ENCODE results near the gene IMP4.

- TF ChIP-seq CTCF (IDR thresholded peaks at IDR 0.05; ENCODE audit: low read length) (no peak), EZH2 (IDR thresholded peaks at IDR 0.05; ENCODE audit: borderline replicate concordance, low read length) (no peak)
These were observed 23.3 kb downstream of the IMP4 start for GRCh38 chr2:130365963-130366362.
